VCaP (cell line): ENCODE measurements around the gene FCMR.

Source experiments
- H3K27ac ChIP-seq: fragments of 450-650 bp; 2 replicates; pipeline ENCODE4 v1.5.1; 2017
- TF ChIP-seq, protein P1 (sequence below): fragments of 450-650 bp; conservative IDR thresholded peaks from 2 replicates; pipeline ENCODE4 v1.5.1; 2017; ENCODE audit warnings: mild to moderate bottlenecking, moderate library complexity

The FCMR gene

DNA sequence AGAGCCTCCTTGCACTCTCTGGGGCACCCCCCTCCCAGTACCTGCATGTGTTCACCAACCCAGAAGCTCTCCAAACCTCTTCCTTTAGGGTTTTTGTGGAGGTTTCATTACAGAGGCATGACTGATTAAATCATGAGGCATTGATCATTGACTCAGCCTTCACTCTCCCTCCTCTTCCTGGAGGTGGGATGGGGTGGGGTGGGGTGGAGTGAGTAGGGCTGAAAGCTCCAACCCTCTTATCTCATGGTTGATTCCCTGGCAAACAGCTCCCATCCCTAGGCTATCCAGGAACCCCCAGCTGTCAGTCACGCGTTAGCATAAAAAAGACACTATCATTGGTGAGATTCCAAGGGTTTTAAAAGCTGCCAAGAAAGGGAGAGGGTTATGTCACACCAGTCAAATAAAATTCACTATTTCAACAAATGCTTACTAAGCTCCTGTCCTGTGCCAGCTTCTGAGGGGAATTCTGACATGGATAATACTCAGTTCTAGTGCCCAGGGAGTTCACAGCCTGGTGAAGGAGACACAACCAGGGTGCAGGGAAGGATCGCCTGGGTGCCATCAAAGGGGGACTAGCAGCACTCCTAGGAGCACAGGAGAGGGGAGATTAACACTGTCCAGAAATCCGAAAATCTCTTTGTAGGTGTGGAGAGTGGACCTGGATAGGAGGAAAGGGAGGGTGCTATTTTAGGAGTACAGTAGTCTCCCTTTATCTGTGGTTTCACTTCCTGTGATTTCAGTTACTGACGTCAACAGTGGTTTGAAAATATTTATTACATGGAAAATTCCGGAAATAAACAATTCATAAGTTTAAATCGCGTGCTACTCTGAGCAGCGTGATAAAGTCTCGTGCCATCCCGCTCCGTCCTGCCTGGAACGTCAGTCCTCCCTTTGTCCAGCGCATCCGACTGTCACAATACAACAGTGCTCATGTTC, 31.3 kb downstream of the FCMR start:
- TF ChIP-seq, protein P1, sequence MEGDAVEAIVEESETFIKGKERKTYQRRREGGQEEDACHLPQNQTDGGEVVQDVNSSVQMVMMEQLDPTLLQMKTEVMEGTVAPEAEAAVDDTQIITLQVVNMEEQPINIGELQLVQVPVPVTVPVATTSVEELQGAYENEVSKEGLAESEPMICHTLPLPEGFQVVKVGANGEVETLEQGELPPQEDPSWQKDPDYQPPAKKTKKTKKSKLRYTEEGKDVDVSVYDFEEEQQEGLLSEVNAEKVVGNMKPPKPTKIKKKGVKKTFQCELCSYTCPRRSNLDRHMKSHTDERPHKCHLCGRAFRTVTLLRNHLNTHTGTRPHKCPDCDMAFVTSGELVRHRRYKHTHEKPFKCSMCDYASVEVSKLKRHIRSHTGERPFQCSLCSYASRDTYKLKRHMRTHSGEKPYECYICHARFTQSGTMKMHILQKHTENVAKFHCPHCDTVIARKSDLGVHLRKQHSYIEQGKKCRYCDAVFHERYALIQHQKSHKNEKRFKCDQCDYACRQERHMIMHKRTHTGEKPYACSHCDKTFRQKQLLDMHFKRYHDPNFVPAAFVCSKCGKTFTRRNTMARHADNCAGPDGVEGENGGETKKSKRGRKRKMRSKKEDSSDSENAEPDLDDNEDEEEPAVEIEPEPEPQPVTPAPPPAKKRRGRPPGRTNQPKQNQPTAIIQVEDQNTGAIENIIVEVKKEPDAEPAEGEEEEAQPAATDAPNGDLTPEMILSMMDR = no peak
- peak overlapping the region; percentile 56 for H3K27ac ChIP-seq

DNA sequence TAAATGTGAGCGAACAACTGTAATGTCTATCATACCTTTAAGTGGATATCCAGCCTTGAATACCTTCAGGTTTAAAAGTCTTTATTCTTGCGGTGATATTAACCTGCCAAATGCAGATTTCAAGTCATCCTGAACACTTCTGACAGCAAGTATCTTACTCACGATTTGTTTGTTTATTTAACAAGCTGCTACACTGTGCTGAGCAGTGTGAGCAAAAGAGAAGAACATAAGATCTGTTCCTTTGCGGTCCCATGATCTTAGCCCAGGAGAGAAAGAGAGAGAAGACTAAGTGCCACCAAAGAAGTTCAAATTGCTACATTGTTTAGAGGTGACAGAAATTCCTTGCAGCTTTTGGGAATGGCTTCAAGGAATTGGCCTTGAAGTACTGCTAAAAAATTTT, 34.0 kb downstream of the FCMR start:
- TF ChIP-seq, protein P1 = no peak
- no peak overlapping the region for H3K27ac ChIP-seq

DNA sequence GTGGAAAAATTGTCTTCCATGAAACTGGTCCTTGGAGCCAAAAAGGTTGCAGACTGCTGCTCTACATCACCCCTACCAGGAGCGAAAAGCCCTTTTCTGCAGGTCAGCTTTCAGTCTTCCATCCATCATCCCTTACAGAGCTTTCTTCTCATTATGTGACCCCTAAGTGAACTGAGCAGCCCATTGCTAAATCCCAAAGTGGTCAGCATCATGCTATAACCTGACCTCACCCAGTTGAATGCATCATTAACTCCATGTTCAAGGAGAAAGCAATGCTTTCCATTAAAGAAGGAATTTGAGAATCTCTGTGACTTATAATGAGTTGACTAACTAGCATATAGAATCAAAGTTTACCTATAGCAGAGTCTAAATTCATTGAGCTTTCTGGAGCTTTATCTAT, 34.9 kb downstream of the FCMR start:
- TF ChIP-seq, protein P1 = no peak
- no peak overlapping the region for H3K27ac ChIP-seq

DNA sequence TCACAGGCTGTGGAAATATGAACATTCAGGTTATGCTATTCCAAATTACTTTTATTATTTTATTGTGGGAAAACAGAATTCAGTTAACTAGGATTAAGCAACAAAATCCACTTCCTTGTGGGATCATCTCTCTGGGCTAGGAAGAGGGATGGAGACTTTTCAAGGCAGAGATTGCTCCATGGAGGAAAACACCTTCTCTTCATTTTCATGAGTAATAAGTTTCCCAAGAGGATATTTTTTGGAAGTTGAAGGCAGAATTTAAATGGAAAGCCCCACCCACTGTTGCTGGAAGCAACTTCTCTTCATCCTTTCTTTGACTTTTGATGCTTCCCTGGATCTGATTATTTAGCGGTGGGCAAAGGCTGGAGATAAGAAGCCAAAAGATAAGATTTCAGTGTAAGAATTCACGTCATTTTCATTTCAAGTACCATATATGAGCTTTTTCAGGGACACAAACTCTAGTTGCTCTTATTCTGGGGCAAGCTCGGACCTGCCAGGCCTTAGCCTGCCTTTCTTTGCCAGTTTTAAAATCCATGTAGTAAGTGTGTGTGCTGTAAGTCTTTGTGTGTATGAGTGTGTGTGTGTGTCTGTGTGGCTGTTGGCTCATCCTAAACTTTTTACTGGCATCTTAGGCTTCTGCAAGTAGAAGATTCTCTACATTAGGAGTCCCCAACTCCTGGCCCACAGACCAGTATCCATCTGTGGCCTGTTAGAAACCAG, 36.2 kb downstream of the FCMR start:
- TF ChIP-seq, protein P1 = no peak
- H3K27ac ChIP-seq = no peak overlapping the region

DNA sequence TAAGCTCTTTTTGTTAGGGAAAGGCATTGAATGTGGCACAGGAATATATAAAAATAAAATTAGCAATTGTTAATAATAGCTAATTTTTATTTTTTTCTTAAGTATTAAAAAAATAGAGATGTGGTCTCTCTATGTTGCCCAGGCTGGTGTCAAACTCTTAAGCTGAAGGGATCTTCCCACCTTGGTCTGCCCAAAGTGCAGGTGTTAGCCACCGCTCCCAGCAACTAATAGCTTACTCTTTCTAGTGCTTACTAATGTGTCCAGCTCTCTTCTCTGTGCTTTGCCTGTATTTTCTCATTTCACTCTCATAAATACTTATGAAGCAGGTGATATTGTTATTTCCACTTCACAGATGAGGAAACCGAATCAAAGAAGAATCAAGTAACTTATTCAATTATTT, 37.9 kb downstream of the FCMR start:
- no peak overlapping the region for H3K27ac ChIP-seq

DNA sequence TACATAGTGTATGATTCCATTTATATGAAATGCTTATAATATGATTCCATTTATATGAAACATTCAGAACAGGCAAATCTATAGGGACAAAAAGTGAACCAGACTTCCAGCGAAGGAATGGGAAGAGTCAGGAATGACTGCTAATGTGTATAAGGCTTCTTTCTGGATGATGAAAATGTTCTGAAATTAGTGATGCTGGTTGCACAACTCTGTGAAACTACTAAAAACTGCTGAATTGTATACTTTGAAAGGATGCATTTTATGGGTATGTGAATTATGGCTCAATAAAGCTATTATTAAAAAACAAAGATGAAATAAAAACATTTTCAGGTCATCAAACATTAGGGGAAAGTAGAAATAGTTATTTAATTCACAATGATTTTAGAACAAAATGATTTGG, 38.6 kb downstream of the FCMR start:
- no peak overlapping the region for H3K27ac ChIP-seq
- TF ChIP-seq, protein P1 = no peak

More for the DNA sequence above, 37.9 kb downstream of the FCMR start:
- TF ChIP-seq, protein P1 = no peak

DNA sequence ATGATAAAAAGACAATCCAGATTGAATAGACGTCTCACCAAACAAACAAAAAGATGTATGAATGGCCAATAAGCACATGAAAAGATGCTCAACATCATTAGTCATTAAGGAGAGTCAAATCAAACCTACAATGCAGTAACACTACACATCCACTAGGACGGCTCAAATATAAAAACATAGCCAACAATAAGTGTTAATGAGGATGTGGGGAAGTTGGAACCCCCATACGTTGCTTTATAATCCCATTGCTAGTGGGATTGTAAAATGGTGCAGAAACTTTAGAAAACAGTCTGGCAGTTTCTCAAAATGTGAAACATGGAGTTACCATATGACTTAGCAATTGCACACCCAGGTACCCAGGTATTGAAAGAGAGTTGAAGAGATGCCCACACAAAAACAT, 39.2 kb downstream of the FCMR start:
- TF ChIP-seq, protein P1 = no peak
- no peak overlapping the region for H3K27ac ChIP-seq
